K562 (cell line): Measurements from ENCODE around the gene FBXO11.

Source experiments
- CTCF ChIP-seq, 3 experiments: IDR thresholded peaks in 2 of 3; conservative IDR thresholded peaks in 1 of 3; 2 replicates each; pipeline ENCODE4 v1.5.1; 2011 to 2012; ENCODE audit warnings: low read length in 3 of 3, mild to moderate bottlenecking in 3 of 3, control low read depth in 2 of 3, improper control_type of control experiment in 1 of 3, inconsistent platforms in 1 of 3, low read depth in 1 of 3, mixed read lengths in 1 of 3, moderate library complexity in 1 of 3; ENCODE audit not compliant: insufficient read depth in 2 of 3
- FIP1L1 ChIP-seq: fragments of 200-400 bp; formaldehyde crosslinking; IDR thresholded peaks from 2 replicates; pipeline ENCODE4 v1.6.1; 2018; ENCODE audit warnings: mild to moderate bottlenecking, low read depth, low read length; ENCODE audit not compliant: poor library complexity, severe bottlenecking

GRCh38 chr2:47782381-47782670 lies 124.0 kb downstream of the FBXO11 start:
- TF ChIP-seq FIP1L1, result no peak
- no peak for TF ChIP-seq CTCF (IDR thresholded peaks at IDR 0.05 in 2 of 3, conservative IDR thresholded peaks at IDR 0.05 in 1 of 3; ENCODE audit: insufficient read depth in 2 of 3, low read depth in 1 of 3, low read length in 3 of 3)
